Neural cell (in vitro differentiated cells): ENCODE results near the gene MRPS5. TPM values are rescaled to one million over a fixed set of nuclear protein-coding genes. Genes with fewer than 3 reads are reported as not detected.

ENCODE experiments used
- H2AFZ ChIP-seq: fragments of 200-600, 300-800 bp; sonication (generic), shearing (Covaris generic); 2 replicates; pipeline ENCODE4 v1.6.0; 2014; ENCODE audit warnings: low read depth, mild to moderate bottlenecking, antibody characterized with exemption, low read length, moderate library complexity
- H3F3A ChIP-seq: fragments of 200-600 bp; shearing (Covaris generic); 2 replicates; pipeline ENCODE4 v1.6.1; 2016; ENCODE audit warnings: mild to moderate bottlenecking, moderate library complexity, mixed read lengths, antibody characterized with exemption, low read length; ENCODE audit not compliant: insufficient read depth, poor library complexity, severe bottlenecking
- H3K27ac ChIP-seq: fragments of 200-600, 300-800 bp; sonication (generic), shearing (Covaris generic); 2 replicates; pipeline ENCODE4 v1.5.1; 2014; ENCODE audit warnings: mild to moderate bottlenecking, low read length, moderate library complexity
- H3K27me3 ChIP-seq: fragments of 300-800, 200-600 bp; sonication (generic), shearing (Covaris generic); 2 replicates; pipeline ENCODE4 v1.6.0; 2014; ENCODE audit warnings: mild to moderate bottlenecking, low read depth, low read length, moderate library complexity; ENCODE audit not compliant: insufficient read depth
- H3K36me3 ChIP-seq: fragments of 300-800, 200-600 bp; sonication (generic), shearing (Covaris generic); 2 replicates; pipeline ENCODE4 v1.5.1; 2014; ENCODE audit warnings: mild to moderate bottlenecking, antibody characterized with exemption, low read length, moderate library complexity; ENCODE audit not compliant: insufficient read depth
- H3K4me2 ChIP-seq: fragments of 300-800, 200-600 bp; sonication (generic), shearing (Covaris generic); 2 replicates; pipeline ENCODE4 v1.6.0; 2014; ENCODE audit warnings: mild to moderate bottlenecking, low read length
- H3K4me3 ChIP-seq: fragments of 300-800, 200-600 bp; sonication (generic), shearing (Covaris generic); 2 replicates; pipeline ENCODE4 v1.5.1; 2014; ENCODE audit warnings: mild to moderate bottlenecking, low read length, moderate library complexity
- H3K79me2 ChIP-seq: fragments of 200-600 bp; shearing (Covaris generic); replicated peaks from 2 replicates; pipeline ENCODE4 v1.6.0; 2014; ENCODE audit warnings: mild to moderate bottlenecking, low read length, moderate library complexity; ENCODE audit not compliant: insufficient read depth
- H3K9ac ChIP-seq: fragments of 300-800, 200-600 bp; sonication (generic), shearing (Covaris generic); 2 replicates; pipeline ENCODE4 v1.6.1; 2016; ENCODE audit warnings: mild to moderate bottlenecking, low read length, mixed read lengths
- H3K9me2 ChIP-seq: fragments of 200-600 bp; shearing (Covaris generic); 2 replicates; pipeline ENCODE4 v1.6.1; 2016; ENCODE audit warnings: mild to moderate bottlenecking, low read length, mixed read lengths; ENCODE audit not compliant: insufficient read depth
- H3K9me3 ChIP-seq: fragments of 200-600, 300-800 bp; sonication (generic), shearing (Covaris generic); 2 replicates; pipeline ENCODE4 v1.6.1; 2016; ENCODE audit warnings: mild to moderate bottlenecking, mixed run types, low read length, moderate library complexity, mixed read lengths
- H4K20me1 ChIP-seq: fragments of 200-600 bp; shearing (Covaris generic); 2 replicates; pipeline ENCODE4 v1.6.1; 2016; ENCODE audit warnings: mild to moderate bottlenecking, mixed run types; ENCODE audit not compliant: insufficient read depth
- EP300 ChIP-seq: fragments of 450-650 bp; conservative IDR thresholded peaks from 2 replicates; pipeline ENCODE4 v1.6.1; 2014; ENCODE audit warnings: antibody characterized with exemption, mild to moderate bottlenecking, moderate library complexity; ENCODE audit not compliant: poor library complexity, severe bottlenecking
- EZH2 ChIP-seq: fragments of 200-600, 300-800 bp; shearing (Covaris generic), sonication (generic); IDR thresholded peaks from 2 replicates; pipeline ENCODE4 v1.6.1; 2014; ENCODE audit warnings: antibody characterized with exemption, low read length, borderline replicate concordance, mild to moderate bottlenecking; ENCODE audit not compliant: insufficient read depth, poor library complexity, severe bottlenecking
- MXI1 ChIP-seq: fragments of 450-650 bp; conservative IDR thresholded peaks from 2 replicates; pipeline ENCODE4 v1.6.1; 2014; ENCODE audit warnings: antibody characterized with exemption, mild to moderate bottlenecking; ENCODE audit not compliant: poor library complexity, severe bottlenecking
- POLR2AphosphoS5 ChIP-seq: IDR thresholded peaks from 2 replicates; pipeline ENCODE4 v1.6.1; 2012
- RAD21 ChIP-seq: fragments of 450-650 bp; conservative IDR thresholded peaks from 2 replicates; pipeline ENCODE4 v1.6.1; 2014; ENCODE audit warnings: antibody characterized with exemption, mild to moderate bottlenecking, moderate library complexity
- SMC3 ChIP-seq: fragments of 450-650 bp; conservative IDR thresholded peaks from 2 replicates; pipeline ENCODE4 v1.6.1; 2014; ENCODE audit warnings: antibody characterized with exemption, mild to moderate bottlenecking, moderate library complexity; ENCODE audit not compliant: poor library complexity
- TAF1 ChIP-seq: IDR thresholded peaks from 2 replicates; pipeline ENCODE4 v1.6.1; 2012; ENCODE audit warnings: low read depth
- polyA plus RNA-seq: library from polyadenylated mRNA; depleted of rRNA; stranded (reverse); fragments of >200 nt; gene quantifications from 2 replicates; pipeline ENCODE4 v1.2.3, GENCODE V29; 2014
- TF ChIP-seq, protein P1 (sequence below): fragments of 450-650 bp; IDR thresholded peaks from 2 replicates; pipeline ENCODE4 v1.5.1; 2014; ENCODE audit warnings: antibody characterized with exemption, mild to moderate bottlenecking, moderate library complexity; ENCODE audit not compliant: poor library complexity, severe bottlenecking
- TF ChIP-seq, protein P2 (sequence below): IDR thresholded peaks from 2 replicates; pipeline ENCODE4 v1.6.1; 2012; ENCODE audit warnings: borderline replicate concordance

Gene MRPS5
- polyA plus RNA-seq, 1 donor from 2014 or later: 167 TPM

DNA sequence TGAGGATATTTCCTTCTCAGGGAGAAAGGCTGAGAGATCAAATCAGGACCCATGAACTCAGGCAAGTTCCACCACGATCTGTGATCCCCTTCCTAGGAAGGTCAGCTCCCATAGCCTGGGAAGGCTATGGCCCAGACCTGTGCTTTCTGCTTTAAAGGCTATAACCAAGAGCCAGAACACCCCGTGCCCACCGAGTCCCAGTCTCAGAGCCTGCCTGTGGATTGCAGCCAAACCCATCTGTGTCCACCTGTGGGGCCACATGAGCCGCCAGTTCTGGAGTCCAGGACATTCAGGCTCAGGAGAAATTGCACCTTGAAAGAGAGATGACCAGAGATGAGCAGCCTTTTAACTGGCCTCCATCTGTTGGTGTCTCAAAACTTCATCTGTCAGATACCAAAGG is 49.2 kb downstream of the MRPS5 start:
- Histone ChIP-seq H3K79me2 (no peaks in the 10 kb centered on the region), H3K4me3 (no peak overlapping the region), H3K36me3 (no peaks in the 10 kb centered on the region), H3F3A (no peaks in the 10 kb centered on the region), H3K9me2 (no peaks in the 10 kb centered on the region), H3K9me3 (peaks cover 3% of the 10 kb centered on the region), H2AFZ (no peak overlapping the region), H3K9ac (no peak overlapping the region), H3K27ac (no peak overlapping the region), H3K4me2 (no peak overlapping the region), H3K27me3 (no peaks in the 10 kb centered on the region), H4K20me1 (no peaks in the 10 kb centered on the region)
- TF ChIP-seq SMC3 (no peak), POLR2AphosphoS5 (no peak), EP300 (no peak), EZH2 (no peak), MXI1 (no peak), RAD21 (no peak), TAF1 (no peak)
- TF ChIP-seq, protein P1, sequence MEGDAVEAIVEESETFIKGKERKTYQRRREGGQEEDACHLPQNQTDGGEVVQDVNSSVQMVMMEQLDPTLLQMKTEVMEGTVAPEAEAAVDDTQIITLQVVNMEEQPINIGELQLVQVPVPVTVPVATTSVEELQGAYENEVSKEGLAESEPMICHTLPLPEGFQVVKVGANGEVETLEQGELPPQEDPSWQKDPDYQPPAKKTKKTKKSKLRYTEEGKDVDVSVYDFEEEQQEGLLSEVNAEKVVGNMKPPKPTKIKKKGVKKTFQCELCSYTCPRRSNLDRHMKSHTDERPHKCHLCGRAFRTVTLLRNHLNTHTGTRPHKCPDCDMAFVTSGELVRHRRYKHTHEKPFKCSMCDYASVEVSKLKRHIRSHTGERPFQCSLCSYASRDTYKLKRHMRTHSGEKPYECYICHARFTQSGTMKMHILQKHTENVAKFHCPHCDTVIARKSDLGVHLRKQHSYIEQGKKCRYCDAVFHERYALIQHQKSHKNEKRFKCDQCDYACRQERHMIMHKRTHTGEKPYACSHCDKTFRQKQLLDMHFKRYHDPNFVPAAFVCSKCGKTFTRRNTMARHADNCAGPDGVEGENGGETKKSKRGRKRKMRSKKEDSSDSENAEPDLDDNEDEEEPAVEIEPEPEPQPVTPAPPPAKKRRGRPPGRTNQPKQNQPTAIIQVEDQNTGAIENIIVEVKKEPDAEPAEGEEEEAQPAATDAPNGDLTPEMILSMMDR: no peak
- TF ChIP-seq, protein P2, sequence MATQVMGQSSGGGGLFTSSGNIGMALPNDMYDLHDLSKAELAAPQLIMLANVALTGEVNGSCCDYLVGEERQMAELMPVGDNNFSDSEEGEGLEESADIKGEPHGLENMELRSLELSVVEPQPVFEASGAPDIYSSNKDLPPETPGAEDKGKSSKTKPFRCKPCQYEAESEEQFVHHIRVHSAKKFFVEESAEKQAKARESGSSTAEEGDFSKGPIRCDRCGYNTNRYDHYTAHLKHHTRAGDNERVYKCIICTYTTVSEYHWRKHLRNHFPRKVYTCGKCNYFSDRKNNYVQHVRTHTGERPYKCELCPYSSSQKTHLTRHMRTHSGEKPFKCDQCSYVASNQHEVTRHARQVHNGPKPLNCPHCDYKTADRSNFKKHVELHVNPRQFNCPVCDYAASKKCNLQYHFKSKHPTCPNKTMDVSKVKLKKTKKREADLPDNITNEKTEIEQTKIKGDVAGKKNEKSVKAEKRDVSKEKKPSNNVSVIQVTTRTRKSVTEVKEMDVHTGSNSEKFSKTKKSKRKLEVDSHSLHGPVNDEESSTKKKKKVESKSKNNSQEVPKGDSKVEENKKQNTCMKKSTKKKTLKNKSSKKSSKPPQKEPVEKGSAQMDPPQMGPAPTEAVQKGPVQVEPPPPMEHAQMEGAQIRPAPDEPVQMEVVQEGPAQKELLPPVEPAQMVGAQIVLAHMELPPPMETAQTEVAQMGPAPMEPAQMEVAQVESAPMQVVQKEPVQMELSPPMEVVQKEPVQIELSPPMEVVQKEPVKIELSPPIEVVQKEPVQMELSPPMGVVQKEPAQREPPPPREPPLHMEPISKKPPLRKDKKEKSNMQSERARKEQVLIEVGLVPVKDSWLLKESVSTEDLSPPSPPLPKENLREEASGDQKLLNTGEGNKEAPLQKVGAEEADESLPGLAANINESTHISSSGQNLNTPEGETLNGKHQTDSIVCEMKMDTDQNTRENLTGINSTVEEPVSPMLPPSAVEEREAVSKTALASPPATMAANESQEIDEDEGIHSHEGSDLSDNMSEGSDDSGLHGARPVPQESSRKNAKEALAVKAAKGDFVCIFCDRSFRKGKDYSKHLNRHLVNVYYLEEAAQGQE: no peak

DNA sequence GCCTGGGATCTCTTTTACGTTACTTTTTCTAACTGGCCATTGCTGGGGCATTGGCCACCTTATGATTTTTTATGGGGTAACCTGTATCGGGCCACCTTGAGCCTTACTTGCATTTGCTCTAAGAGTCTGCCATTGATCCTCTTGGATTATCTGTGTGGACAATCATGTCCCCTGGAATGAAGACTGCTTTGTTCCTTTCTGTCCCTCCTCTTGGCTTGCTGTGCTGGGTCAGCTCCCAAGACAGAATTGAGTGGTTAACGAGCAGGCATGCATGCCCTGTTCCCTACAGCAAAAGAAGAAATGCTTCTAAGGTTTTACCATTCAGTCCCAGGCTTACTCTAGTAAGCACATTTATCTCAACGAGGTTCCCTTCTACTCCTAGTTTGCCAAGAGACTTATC is 49.8 kb downstream of the MRPS5 start:
- Histone ChIP-seq H3K4me2 (no peak overlapping the region), H3K36me3 (no peaks in the 10 kb centered on the region), H3K9ac (no peak overlapping the region), H2AFZ (no peak overlapping the region), H3K9me3 (peaks cover 3% of the 10 kb centered on the region), H3K79me2 (no peaks in the 10 kb centered on the region), H3F3A (no peaks in the 10 kb centered on the region), H3K4me3 (no peak overlapping the region), H4K20me1 (no peaks in the 10 kb centered on the region), H3K9me2 (no peaks in the 10 kb centered on the region), H3K27me3 (no peaks in the 10 kb centered on the region), H3K27ac (no peak overlapping the region)
- TF ChIP-seq POLR2AphosphoS5 (no peak), MXI1 (no peak), RAD21 (no peak), SMC3 (no peak), TAF1 (no peak), EZH2 (no peak), EP300 (no peak)
- TF ChIP-seq, protein P1: no peak
- TF ChIP-seq, protein P2: no peak
